Right lobe of liver (tissue), 6 donors: ENCODE measurements around the gene CEP126. TPM values are rescaled to one million over a fixed set of nuclear protein-coding genes. Genes with fewer than 3 reads are reported as not detected.

ENCODE experiments used
- ATAC-seq, 4 donors: fragments of 200-7000 bp; cut with Tn5 transposase; one replicate each; pipeline ENCODE4 v1.9.1; 2020; ENCODE audit warnings: mild to moderate bottlenecking in 4 of 4, moderate library complexity in 4 of 4
- DNase-seq, 3 donors: peaks; one replicate each; pipeline ENCODE4 v3.0.0-alpha.2; 2020
- H3K27ac ChIP-seq, 3 donors: fragments of 200-600 bp; one replicate each; pipeline ENCODE4 v1.8.0; 2022
- H3K27me3 ChIP-seq, 2 donors: fragments of 200-600 bp; one replicate each; pipeline ENCODE4 v1.8.0; 2022
- H3K36me3 ChIP-seq, 4 donors: fragments of 200-600 bp; sonication (generic) in 1 of 4; one replicate each; pipeline versions ENCODE4 v1.5.1 to v1.8.0; 2017 to 2022; ENCODE audit warnings: control low read depth in 1 of 4
- H3K4me1 ChIP-seq, 4 donors: fragments of 200-600 bp; sonication (generic) in 1 of 4; one replicate each; pipeline versions ENCODE4 v1.5.1 to v1.8.0; 2017 to 2022; ENCODE audit warnings: control low read depth in 1 of 4
- H3K4me3 ChIP-seq, 3 donors: fragments of 200-600 bp; one replicate each; pipeline ENCODE4 v1.8.0; 2022
- H3K9me3 ChIP-seq, 4 donors: fragments of 200-600 bp; sonication (generic) in 1 of 4; one replicate each; pipeline versions ENCODE4 v1.5.1 to v1.8.0; 2017 to 2022; ENCODE audit warnings: control low read depth in 1 of 4
- CTCF ChIP-seq, 4 donors: fragments of 200-600 bp in 3 of 4; fragments of 450-650 bp in 1 of 4; IDR thresholded peaks; one replicate each; pipeline versions ENCODE4 v1.5.1 to v1.8.0; 2016 to 2022; ENCODE audit warnings: antibody characterized with exemption in 4 of 4, mild to moderate bottlenecking in 2 of 4
- POLR2A ChIP-seq: fragments of 450-650 bp; IDR thresholded peaks from one replicate; pipeline ENCODE4 v1.6.1; 2017; ENCODE audit warnings: antibody characterized with exemption, mild to moderate bottlenecking
- WGBS: methylation state at CpG from one replicate; pipeline ENCODE4 v1.1.6; 2018; ENCODE audit warnings: low coverage, low lambda C conversion rate; ENCODE audit not compliant: insufficient coverage; ENCODE audit errors: missing lambda C conversion rate; 5-methylcytosine and 5-hydroxymethylcytosine counted together
- intact Hi-C, 2 donors: fragments of 100-400 bp; cut with DNase I; formaldehyde crosslinking; loops; one replicate each; pipeline versions ENCODE4 v1.11.2 to v1.14.1; 2022
- total RNA-seq, 6 experiments: library from RNA; depleted of rRNA in 2 of 6; stranded (reverse); fragments of >200 nt in 2 of 6; fragmentation: NEBNext Ultra II Directional in 3 of 6; extraction: Animal tissue kit (Norgen Biotek cat#: 25700) in 3 of 6; gene quantifications; one replicate each; pipeline versions ENCODE4 v1.1.0 to v1.2.4, GENCODE V29; 2016 to 2023
- donor health status: DM: no; HTN: yes; CAD: no.
- donor health status: DM: no; HTN: no; CAD: no.
- donor health status: DM: no; HTN: no; CAD: no.
- donor health status: DM: no; HTN: yes; CAD: no.
- donor health status: DM: no; HTN: yes; CAD: no.

Gene CEP126
- total RNA-seq, 6 experiments from 2014 or later = 0.04 to 0.49 (median 0.12) TPM

GRCh38 chr11:101885631-101886030, 29.2 kb upstream of the CEP126 start:
- H3K4me3 ChIP-seq = no peak overlapping the region
- H3K9me3 ChIP-seq = no peaks in the 10 kb centered on the region
- ATAC-seq (no peak), DNase-seq (no peak)
- H3K4me1 ChIP-seq = no peaks in the 10 kb centered on the region
- intact Hi-C loops = no loop called here
- H3K27ac ChIP-seq = no peak overlapping the region
- WGBS = 61% methylated on average over 4 of the region's 4 CpGs
- H3K27me3 ChIP-seq = no peaks in the 10 kb centered on the region
- TF ChIP-seq POLR2A = no peak
- no peak for TF ChIP-seq CTCF (IDR thresholded peaks at IDR 0.05)
- no peaks in the 10 kb centered on the region for H3K36me3 ChIP-seq

- TF ChIP-seq POLR2A (no peak), CTCF (IDR thresholded peaks at IDR 0.05) (no peak)
- Histone ChIP-seq H3K9me3 (no peaks in the 10 kb centered on the region), H3K4me3 (no peak overlapping the region), H3K4me1 (no peaks in the 10 kb centered on the region), H3K27me3 (no peaks in the 10 kb centered on the region), H3K27ac (no peak overlapping the region), H3K36me3 (no peaks in the 10 kb centered on the region)
- WGBS = 76% methylated on average over 4 of the region's 4 CpGs
- no peak for DNase-seq
- ATAC-seq = no peak
- intact Hi-C loops = no loop called here
Observed at GRCh38 chr11:101889767-101890166, 25.0 kb upstream of the CEP126 start.

GRCh38 chr11:101894505-101894904, 20.3 kb upstream of the CEP126 start:
- Histone ChIP-seq H3K36me3 (no peaks in the 10 kb centered on the region), H3K4me3 (no peak overlapping the region), H3K4me1 (no peaks in the 10 kb centered on the region), H3K27me3 (no peaks in the 10 kb centered on the region), H3K9me3 (no peaks in the 10 kb centered on the region), H3K27ac (no peak overlapping the region)
- DNase-seq = no peak
- WGBS = 54% methylated on average over 1 of the region's 1 CpG
- intact Hi-C loops = no loop called here
- TF ChIP-seq CTCF (IDR thresholded peaks at IDR 0.05) (no peak), POLR2A (no peak)
- ATAC-seq = no peak

- no peak overlapping the region for H3K27ac ChIP-seq
- no peaks in the 10 kb centered on the region for H3K27me3 ChIP-seq
- no peaks in the 10 kb centered on the region for H3K9me3 ChIP-seq
- no peaks in the 10 kb centered on the region for H3K4me1 ChIP-seq
- no peak for ATAC-seq
- 90% methylated on average over 1 of the region's 1 CpG for WGBS
- no peaks in the 10 kb centered on the region for H3K36me3 ChIP-seq
- TF ChIP-seq CTCF (IDR thresholded peaks at IDR 0.05) (no peak), POLR2A (no peak)
- H3K4me3 ChIP-seq = no peak overlapping the region
- no peak for DNase-seq
- intact Hi-C loops = no loop called here
Observed at GRCh38 chr11:101907815-101908214, 7.0 kb upstream of the CEP126 start.

GRCh38 chr11:101909087-101909486, 5.7 kb upstream of the CEP126 start:
- Histone ChIP-seq H3K9me3 (no peaks in the 10 kb centered on the region), H3K4me3 (no peak overlapping the region), H3K27ac (no peak overlapping the region), H3K27me3 (no peaks in the 10 kb centered on the region), H3K4me1 (no peaks in the 10 kb centered on the region), H3K36me3 (no peaks in the 10 kb centered on the region)
- intact Hi-C loops = no loop called here
- TF ChIP-seq POLR2A = no peak
- TF ChIP-seq CTCF (IDR thresholded peaks at IDR 0.05) = no peak
- ATAC-seq = no peak
- 95% methylated on average over 2 of the region's 2 CpGs for WGBS
- no peak for DNase-seq
